ENCODE results near the gene HERPUD1. TPM values are rescaled to one million over a fixed set of nuclear protein-coding genes. Genes with fewer than 3 reads are reported as not detected.
"Not testable (repeated sequence)": the region's sequence is repeated elsewhere in the genome, so short reads cannot be mapped to it uniquely, and the experiment has no call there.

Gene HERPUD1
- polyA plus RNA-seq, 1 of the 3 experiments (the other 2 are of a cell fraction), result 46.3 TPM

GRCh38 chr16:56985962-56986360 is 54.0 kb downstream of the HERPUD1 start (continued):
- TF ChIP-seq CTCF (IDR thresholded peaks at IDR 0.05) (no peak), TEAD4 (IDR thresholded peaks at IDR 0.05; ENCODE audit: borderline replicate concordance, insufficient read depth) (no peak), EZH2phosphoT487 (IDR thresholded peaks at IDR 0.05; ENCODE audit: borderline replicate concordance, low read depth) (no peak), ZBTB33 (IDR thresholded peaks at IDR 0.05; ENCODE audit: borderline replicate concordance, low read depth) (no peak)

- H2AFZ ChIP-seq (ENCODE audit: low read depth), result no peak overlapping the region
- H3K9me3 ChIP-seq, result no peaks in the 10 kb centered on the region
- no peaks in the 10 kb centered on the region for H4K20me1 ChIP-seq (ENCODE audit: insufficient read depth)
- H3K36me3 ChIP-seq (replicated peaks in 1 of 2; ENCODE audit: control insufficient read depth in 1 of 2, insufficient read depth in 2 of 2, low read length in 1 of 2), result no peaks in the 10 kb centered on the region
- no peak for DNase-seq
- H3K9ac ChIP-seq, result no peak overlapping the region
- H3K4me1 ChIP-seq (ENCODE audit: control insufficient read depth in 1 of 2, insufficient read depth in 2 of 2, low read depth in 1 of 2, low read length in 1 of 2), result peaks cover 12 to 19% of the 10 kb centered on the region in 2 experiments; a peak in 2 of 4 replicates
- ChIA-PET POLR2A (interaction anchor here (1.0 kb wide), 1 partner anchor 53 kb away, joined by 3 read pairs; no protein-coding TSS in a partner anchor), CTCF (interaction anchor here (1.6 to 1.7 kb wide), 2 partner anchors 23 to 34 kb away, joined by 4 read pairs; no protein-coding TSS in a partner anchor)
- H3K4me3 ChIP-seq (ENCODE audit: low read depth in 2 of 2, low read length in 1 of 2), result no peak overlapping the region
- H3K27ac ChIP-seq (ENCODE audit: low read depth in 2 of 2, low read length in 1 of 2), result no peak overlapping the region
- no peaks in the 10 kb centered on the region for H3F3A ChIP-seq (replicated peaks; ENCODE audit: insufficient read depth)
- H3K27me3 ChIP-seq (ENCODE audit: insufficient read depth), result no peaks in the 10 kb centered on the region
- no peak overlapping the region for H3K4me2 ChIP-seq
- H3K9me2 ChIP-seq, result no peaks in the 10 kb centered on the region
- WGBS (ENCODE audit: low lambda C conversion rate), result 90% methylated on average over 1 of the region's 1 CpG
- H3K79me2 ChIP-seq (ENCODE audit: insufficient read depth), result no peaks in the 10 kb centered on the region
- no peak for TF ChIP-seq TAF1 (IDR thresholded peaks at IDR 0.05; ENCODE audit: borderline replicate concordance, low read depth, low read length)
- no peak for TF ChIP-seq MAX (IDR thresholded peaks at IDR 0.05; ENCODE audit: low read depth)
- no peak for TF ChIP-seq JUND (IDR thresholded peaks at IDR 0.05)
- no peak for TF ChIP-seq SMC3 (IDR thresholded peaks at IDR 0.05; ENCODE audit: low read depth, low read length)
- no peak for TF ChIP-seq TEAD4 (IDR thresholded peaks at IDR 0.05; ENCODE audit: borderline replicate concordance, insufficient read depth)
- TF ChIP-seq NFIC (IDR thresholded peaks at IDR 0.05; ENCODE audit: borderline replicate concordance), result no peak
- no peak for TF ChIP-seq EZH2phosphoT487 (IDR thresholded peaks at IDR 0.05; ENCODE audit: borderline replicate concordance, low read depth)
- no peak for TF ChIP-seq GABPA (IDR thresholded peaks at IDR 0.05; ENCODE audit: low read depth)
Observed at GRCh38 chr16:56986361-56986760, 54.4 kb downstream of the HERPUD1 start.

- H3K9ac ChIP-seq; DNase-seq; H3K4me3 ChIP-seq (ENCODE audit: low read depth in 2 of 2, low read length in 1 of 2); POLR2A ChIA-PET; H3K27ac ChIP-seq (ENCODE audit: low read depth in 2 of 2, low read length in 1 of 2); H3K4me2 ChIP-seq; H2AFZ ChIP-seq (ENCODE audit: low read depth); H3K9me2 ChIP-seq; H3K79me2 ChIP-seq (ENCODE audit: insufficient read depth); H3K9me3 ChIP-seq; H3K27me3 ChIP-seq (ENCODE audit: insufficient read depth); H4K20me1 ChIP-seq (ENCODE audit: insufficient read depth); H3F3A ChIP-seq (replicated peaks; ENCODE audit: insufficient read depth); H3K36me3 ChIP-seq (replicated peaks in 1 of 2; ENCODE audit: control insufficient read depth in 1 of 2, insufficient read depth in 2 of 2, low read length in 1 of 2): not testable (repeated sequence)
- WGBS (ENCODE audit: low lambda C conversion rate), result 95% methylated on average over 4 of the region's 4 CpGs
- CTCF ChIA-PET, result interaction anchor here (1.6 kb wide), 1 partner anchor 23 kb away, joined by 4 read pairs; no protein-coding TSS in a partner anchor
- peaks cover 12 to 19% of the 10 kb centered on the region in 2 experiments; a peak in 2 of 4 replicates for H3K4me1 ChIP-seq (ENCODE audit: control insufficient read depth in 1 of 2, insufficient read depth in 2 of 2, low read depth in 1 of 2, low read length in 1 of 2)
Observed at GRCh38 chr16:56986908-56987307, 55.0 kb downstream of the HERPUD1 start.

Data from SK-N-SH (cell line).